HG02938 (cell line): ENCODE data around the gene TLL2.
"Not testable (repeated sequence)": the region's sequence is repeated elsewhere in the genome, so short reads cannot be mapped to it uniquely, and the experiment has no call there.

Experiments used
- ATAC-seq: cut with Tn5 transposase; IDR thresholded peaks from one replicate; pipeline ENCODE4 v1.9.1; 2021; ENCODE audit warnings: mild to moderate bottlenecking, moderate library complexity; ENCODE audit not compliant: unreplicated experiment

The TLL2 gene

DNA sequence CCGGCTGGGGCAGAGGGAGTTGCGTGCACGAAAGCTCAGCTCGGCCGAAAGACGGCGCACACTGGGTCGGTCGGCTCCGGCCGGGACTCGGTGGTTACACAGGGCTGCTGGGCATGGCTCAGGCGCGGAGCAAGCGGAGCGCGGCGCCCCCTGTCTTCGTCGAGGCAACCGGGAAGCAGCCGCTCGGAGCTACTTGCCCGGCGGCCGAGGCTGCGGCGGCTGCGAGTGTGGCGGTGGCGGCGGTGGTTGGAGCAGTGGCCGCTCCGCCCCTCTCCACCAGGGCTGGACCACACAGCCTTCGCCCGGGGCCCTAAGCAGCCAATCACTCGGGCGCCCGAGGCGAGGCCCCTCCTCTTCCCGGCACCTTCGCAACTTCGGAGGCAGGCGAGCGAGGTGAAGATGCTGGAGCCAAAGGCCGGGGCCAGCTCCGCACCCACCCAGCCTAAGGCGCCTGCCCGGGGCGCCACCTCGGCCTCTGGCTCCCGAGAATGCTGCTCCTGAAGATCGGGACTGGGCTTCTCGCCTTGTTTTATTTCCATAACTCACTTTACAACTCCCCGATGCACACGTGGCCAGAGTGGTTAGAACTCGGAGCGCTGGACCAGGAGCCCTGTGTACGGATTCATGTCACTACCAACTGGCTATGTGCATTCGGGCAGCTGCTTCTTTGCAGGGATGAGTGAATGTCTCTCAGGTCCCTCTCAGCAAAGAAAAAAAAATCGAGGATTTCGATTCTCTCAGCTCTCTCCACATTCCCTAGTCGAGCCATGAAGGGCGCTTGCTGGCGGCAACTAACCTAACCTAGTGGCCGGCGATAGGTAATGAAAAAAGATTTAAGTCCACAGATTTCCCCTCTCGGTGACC lies at the start of gene TLL2:
Gene TLL2 (minus strand): TSS at position 229 of the 864 bp plus-strand sequence. CDS start 241 bp downstream, outside the sequence.
- peak; percentile 66 for ATAC-seq

GRCh38 chr10:96560966-96561887 lies 47.5 kb upstream of the TLL2 start:
- no peak for ATAC-seq

GRCh38 chr10:96560489-96560888 lies 46.8 kb upstream of the TLL2 start:
- ATAC-seq: no peak

- no peak for ATAC-seq
These were observed 42.3 kb upstream of the TLL2 start for GRCh38 chr10:96556003-96556402.

DNA sequence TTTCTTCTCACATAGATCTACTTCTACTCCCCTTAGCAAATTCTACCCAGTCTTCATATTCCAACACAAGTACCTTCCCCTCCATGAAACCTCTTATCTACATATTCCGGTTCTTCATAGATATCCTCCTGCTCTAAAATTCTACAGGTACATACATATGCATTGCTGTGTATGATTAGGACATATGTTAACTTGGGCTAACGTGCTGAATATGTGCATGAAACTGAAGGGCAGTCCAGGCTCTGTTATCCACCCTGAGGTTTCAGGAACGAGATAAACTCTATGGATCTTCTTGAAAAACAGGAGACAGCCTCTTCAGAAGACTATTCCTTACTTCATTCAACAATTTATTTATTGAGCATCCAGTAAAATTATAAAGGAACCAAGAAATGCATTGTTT lies 41.6 kb upstream of the TLL2 start:
- ATAC-seq: no peak

DNA sequence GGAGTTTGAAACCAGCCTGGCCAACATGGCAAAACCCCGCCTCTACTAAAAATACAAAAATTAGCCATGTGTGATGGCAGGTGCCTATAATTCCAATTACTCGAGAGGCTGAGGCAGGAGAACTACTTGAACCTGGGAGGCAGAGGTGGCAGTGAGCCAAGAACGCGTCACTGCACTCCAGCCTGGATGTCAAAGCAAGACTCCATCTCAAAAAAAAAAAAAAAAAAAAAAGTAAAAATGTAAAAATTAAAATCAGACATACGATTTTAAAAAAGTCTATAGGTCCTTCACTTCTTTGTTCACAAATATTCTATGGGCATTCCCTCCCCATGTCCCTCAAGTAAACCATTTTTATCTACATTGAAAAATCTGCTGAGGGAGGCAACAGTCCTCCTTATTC lies 34.9 kb upstream of the TLL2 start:
- ATAC-seq: no peak

DNA sequence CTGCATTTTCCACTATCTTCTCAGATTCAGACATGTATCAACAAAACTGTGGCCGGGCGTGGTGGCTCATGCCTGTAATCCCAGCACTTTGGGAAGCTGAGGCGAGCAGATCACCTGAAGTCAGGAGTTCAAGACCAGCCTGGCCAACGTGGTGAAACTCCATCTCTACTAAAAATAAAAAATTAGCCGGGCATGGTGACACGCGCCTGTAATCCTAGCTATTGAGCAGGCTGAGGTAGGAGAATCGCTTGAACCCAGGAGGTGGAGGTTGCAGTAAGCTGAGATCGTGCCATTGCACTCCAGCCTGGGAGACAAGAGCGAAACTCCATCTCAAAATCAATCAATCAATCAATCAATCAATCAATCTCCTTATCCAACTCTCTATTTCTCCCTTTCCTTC lies 31.8 kb upstream of the TLL2 start:
- not testable (repeated sequence) for ATAC-seq

DNA sequence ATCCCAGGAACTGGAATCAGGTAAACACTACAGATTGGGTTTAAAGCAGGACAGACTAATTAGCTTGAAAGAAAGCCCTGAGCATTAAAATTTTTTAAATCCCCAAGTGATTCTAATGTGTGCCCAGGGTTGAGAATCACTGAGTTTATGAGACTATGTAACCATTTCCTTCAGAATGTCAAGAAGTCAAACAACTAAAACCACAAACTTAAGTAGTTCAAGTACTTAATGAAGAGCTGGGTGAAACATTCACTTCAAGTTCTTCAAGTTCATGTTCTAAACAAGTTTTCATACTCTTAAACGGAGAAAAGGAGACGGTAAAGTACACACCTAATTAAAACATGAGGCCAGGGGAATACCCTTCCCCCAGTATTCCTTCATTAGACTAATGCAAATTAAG lies 28.2 kb upstream of the TLL2 start:
- no peak for ATAC-seq

DNA sequence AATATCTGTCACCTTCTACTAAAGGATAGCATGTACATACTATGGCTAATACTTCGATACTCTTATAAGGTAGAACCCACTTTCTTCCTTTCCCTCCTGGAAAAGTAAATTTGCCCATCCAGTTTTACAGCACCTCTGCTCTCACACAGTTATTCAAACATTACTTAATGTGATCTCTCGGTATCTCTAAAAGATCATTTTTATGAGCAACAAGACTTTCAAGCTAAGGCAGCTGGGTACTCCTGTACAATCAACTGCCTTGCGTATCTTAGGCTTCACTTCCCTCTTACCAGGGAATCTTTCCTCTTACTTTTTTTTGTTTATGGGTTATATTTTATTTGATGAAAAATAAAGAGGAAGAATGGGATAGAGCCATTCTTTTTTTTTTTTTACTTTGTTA lies 26.5 kb upstream of the TLL2 start:
- no peak for ATAC-seq

GRCh38 chr10:96538683-96539082 lies 25.0 kb upstream of the TLL2 start:
- no peak for ATAC-seq

GRCh38 chr10:96536129-96536528 lies 22.4 kb upstream of the TLL2 start:
- no peak for ATAC-seq

DNA sequence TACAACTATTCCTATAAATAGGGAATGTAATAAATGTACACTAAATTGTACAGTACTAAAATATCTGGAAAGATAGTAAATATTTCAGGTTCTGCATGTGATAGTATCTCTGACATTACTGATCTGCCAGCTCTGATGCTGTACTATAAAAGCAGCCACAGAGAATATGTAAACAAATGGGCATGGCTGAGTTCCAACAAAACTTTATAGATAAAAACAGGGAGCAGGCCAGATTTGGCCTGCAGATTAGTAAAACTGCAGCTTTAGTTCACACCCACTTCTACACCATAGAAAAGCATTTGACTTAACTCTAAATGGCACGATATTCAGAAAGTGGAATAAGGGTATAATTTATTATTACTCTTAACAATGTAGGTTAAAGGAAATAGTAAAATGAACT lies 18.8 kb upstream of the TLL2 start:
- no peak for ATAC-seq

DNA sequence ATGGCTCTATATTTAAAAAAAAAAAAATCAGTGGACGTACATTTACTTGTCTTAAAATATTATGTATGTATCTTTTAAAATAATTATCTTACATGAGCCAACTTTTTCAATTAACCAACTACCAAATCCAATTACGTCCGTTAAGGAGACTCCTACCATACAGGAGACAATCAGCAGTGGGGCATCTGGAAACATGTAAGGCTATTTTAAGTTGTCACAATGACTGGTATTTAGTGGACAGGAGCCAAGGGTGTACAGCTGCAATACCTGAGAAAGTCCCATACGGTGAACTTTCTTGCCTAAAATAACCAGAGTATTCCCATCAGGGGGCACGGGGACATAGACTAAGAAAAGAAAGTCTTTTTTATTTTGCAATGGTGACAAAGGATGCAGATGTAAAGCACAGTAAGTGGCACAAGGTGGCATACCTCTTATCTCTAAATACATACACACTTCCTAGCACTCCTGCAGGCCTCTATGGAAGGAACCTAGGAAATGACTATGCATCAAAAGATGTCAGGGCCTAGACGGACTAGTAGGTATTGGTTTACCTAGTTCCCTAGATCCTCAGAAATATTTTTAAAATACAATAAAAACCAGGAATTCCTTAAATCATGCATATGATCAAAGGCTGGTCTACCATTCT lies 16.0 kb upstream of the TLL2 start:
- ATAC-seq: no peak

- ATAC-seq: no peak
These were observed 11.0 kb upstream of the TLL2 start for GRCh38 chr10:96524741-96525140.

GRCh38 chr10:96517284-96517683 lies 3.6 kb upstream of the TLL2 start:
- ATAC-seq: no peak

DNA sequence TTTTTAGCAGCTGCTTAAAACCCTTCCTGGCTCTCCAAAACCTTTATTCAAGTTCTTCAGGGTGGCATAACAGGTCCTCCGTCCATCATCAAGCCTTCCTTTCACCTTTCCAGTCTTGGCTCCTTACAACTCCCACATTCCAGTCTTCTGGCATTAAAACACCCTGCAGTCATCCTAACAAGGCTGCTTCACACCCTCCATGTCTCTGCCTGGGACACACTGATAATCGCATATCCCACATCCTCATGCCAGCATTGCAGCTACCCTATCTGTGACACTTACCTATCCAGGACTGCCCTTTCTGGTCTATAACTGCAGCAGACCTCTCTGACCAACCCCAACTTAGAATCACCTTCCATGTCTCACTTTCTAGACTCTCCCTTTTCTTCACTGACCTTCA lies 2.6 kb upstream of the TLL2 start:
- no peak for ATAC-seq

GRCh38 chr10:96513305-96513697 lies 425 bp downstream of the TLL2 start:
- ATAC-seq: peak; percentile 29

GRCh38 chr10:96512524-96513304 lies 1.0 kb downstream of the TLL2 start:
- ATAC-seq: no peak

GRCh38 chr10:96511044-96511945 lies 2.4 kb downstream of the TLL2 start:
- no peak for ATAC-seq
